ENCODE measurements around the gene STC2.

DNA sequence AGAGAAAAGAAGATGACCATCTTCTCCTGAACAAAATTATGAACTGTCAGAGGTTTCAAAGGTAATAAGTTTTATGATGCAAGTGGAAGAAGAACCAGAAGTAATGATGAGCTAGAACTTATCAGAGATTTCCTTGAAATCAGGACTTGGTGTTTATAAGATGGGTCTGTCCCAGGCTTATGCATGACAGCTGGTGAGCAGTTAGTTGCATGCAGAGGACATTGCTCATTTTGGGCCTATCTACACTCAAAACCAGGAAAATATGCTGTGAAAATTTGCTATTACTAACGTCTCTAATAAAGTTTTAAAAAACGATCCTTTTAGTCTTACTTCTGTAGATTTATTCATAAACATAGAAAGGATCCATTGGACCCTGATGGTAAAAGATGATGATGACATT is 6.6 kb upstream of the STC2 start:
- TF ChIP-seq EP300 (IDR thresholded peaks at IDR 0.05) (no peak), POLR2AphosphoS5 (IDR thresholded peaks at IDR 0.05) (no peak), CTCF (IDR thresholded peaks at IDR 0.05) (no peak)
